ENCODE results near the gene ELMO3. TPM values are rescaled to one million over a fixed set of nuclear protein-coding genes. Genes with fewer than 3 reads are reported as not detected.

The ELMO3 gene
- total RNA-seq, 1 donor: 0.36 TPM

- Histone ChIP-seq H4K20me1 (ENCODE audit: insufficient read depth, low read length) (peaks cover 31% of the 10 kb centered on the region), H3K4me1 (ENCODE audit: insufficient read depth, low read length) (peaks cover 16% of the 10 kb centered on the region), H3K4me2 (ENCODE audit: insufficient read depth, low read length) (peak overlapping the region; percentile 57), H3K27ac (ENCODE audit: low read depth, low read length) (no peak overlapping the region), H3K27me3 (ENCODE audit: insufficient read depth, low read length) (peaks cover 34% of the 10 kb centered on the region), H3K36me3 (ENCODE audit: insufficient read depth, low read length) (no peaks in the 10 kb centered on the region), H3K79me2 (ENCODE audit: insufficient read depth, low read length) (peaks cover 4% of the 10 kb centered on the region), H3K9me3 (ENCODE audit: low read depth, low read length) (no peaks in the 10 kb centered on the region), H2AFZ (ENCODE audit: low read length) (no peak overlapping the region), H3K4me3 (ENCODE audit: insufficient read depth, low read length) (no peak overlapping the region)
- DNase-seq (ENCODE audit: insufficient read length, low spot score, missing footprints): peak; percentile 95
- TF ChIP-seq, protein P1, sequence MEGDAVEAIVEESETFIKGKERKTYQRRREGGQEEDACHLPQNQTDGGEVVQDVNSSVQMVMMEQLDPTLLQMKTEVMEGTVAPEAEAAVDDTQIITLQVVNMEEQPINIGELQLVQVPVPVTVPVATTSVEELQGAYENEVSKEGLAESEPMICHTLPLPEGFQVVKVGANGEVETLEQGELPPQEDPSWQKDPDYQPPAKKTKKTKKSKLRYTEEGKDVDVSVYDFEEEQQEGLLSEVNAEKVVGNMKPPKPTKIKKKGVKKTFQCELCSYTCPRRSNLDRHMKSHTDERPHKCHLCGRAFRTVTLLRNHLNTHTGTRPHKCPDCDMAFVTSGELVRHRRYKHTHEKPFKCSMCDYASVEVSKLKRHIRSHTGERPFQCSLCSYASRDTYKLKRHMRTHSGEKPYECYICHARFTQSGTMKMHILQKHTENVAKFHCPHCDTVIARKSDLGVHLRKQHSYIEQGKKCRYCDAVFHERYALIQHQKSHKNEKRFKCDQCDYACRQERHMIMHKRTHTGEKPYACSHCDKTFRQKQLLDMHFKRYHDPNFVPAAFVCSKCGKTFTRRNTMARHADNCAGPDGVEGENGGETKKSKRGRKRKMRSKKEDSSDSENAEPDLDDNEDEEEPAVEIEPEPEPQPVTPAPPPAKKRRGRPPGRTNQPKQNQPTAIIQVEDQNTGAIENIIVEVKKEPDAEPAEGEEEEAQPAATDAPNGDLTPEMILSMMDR (IDR thresholded peaks at IDR 0.05; ENCODE audit: extremely low read depth, low read depth, low read length): no peak
Measured at GRCh38 chr16:67162506-67163163, 36.3 kb upstream of the ELMO3 start.

DNA sequence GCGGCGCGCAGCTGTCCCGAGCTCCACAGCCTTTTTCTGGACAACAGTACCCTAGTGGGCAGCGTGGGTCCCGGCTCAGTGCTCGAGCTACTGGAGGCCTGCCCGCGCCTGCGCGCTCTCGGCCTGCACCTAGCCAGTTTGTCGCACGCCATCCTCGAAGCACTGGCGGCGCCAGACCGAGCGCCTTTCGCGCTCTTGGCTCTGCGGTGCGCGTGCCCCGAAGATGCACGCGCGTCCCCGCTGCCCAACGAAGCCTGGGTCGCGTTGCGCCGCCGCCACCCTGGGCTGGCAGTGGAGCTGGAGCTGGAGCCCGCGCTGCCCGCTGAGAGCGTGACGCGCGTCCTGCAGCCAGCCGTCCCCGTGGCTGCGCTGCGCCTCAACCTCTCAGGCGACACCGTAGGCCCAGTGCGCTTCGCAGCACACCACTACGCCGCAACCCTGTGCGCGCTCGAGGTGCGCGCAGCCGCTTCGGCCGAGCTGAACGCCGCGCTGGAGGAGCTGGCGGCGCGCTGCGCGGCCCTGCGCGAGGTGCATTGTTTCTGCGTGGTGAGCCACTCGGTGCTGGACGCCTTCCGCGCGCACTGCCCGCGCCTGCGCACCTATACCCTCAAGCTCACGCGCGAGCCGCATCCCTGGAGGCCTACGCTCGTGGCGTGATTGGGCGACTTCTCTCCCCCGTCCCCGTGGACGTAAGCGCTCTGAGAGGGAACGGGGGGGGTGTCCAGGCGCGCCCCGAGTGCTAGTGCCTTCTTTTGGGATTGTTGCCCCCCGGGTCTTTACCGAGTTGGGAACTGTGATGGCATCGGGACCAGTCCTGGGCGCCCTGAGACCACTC lies 35.5 kb upstream of the ELMO3 start:
- peak overlapping the region; percentile 47 for H3K4me3 ChIP-seq (ENCODE audit: insufficient read depth, low read length)

GRCh38 chr16:67163999-67164558 lies 34.9 kb upstream of the ELMO3 start:
- no peak overlapping the region for H2AFZ ChIP-seq (ENCODE audit: low read length)
- H3K4me1 ChIP-seq (ENCODE audit: insufficient read depth, low read length): peaks cover 16% of the 10 kb centered on the region
- H3K9me3 ChIP-seq (ENCODE audit: low read depth, low read length): no peaks in the 10 kb centered on the region
- H3K36me3 ChIP-seq (ENCODE audit: insufficient read depth, low read length): no peaks in the 10 kb centered on the region
- TF ChIP-seq, protein P1 (IDR thresholded peaks at IDR 0.05; ENCODE audit: extremely low read depth, low read depth, low read length): no peak
- peaks cover 34% of the 10 kb centered on the region for H3K27me3 ChIP-seq (ENCODE audit: insufficient read depth, low read length)
- peak; percentile 75 for DNase-seq (ENCODE audit: insufficient read length, low spot score, missing footprints)
- peak overlapping the region; percentile 37 for H3K4me3 ChIP-seq (ENCODE audit: insufficient read depth, low read length)
- H4K20me1 ChIP-seq (ENCODE audit: insufficient read depth, low read length): peaks cover 20% of the 10 kb centered on the region
- no peak overlapping the region for H3K27ac ChIP-seq (ENCODE audit: low read depth, low read length)
- H3K4me2 ChIP-seq (ENCODE audit: insufficient read depth, low read length): peak overlapping the region; percentile 57
- peaks cover 4% of the 10 kb centered on the region for H3K79me2 ChIP-seq (ENCODE audit: insufficient read depth, low read length)

More for the DNA sequence above, 35.5 kb upstream of the ELMO3 start:
- TF ChIP-seq, protein P1 (IDR thresholded peaks at IDR 0.05; ENCODE audit: extremely low read depth, low read depth, low read length): no peak
- H3K27ac ChIP-seq (ENCODE audit: low read depth, low read length): no peak overlapping the region
- no peaks in the 10 kb centered on the region for H3K9me3 ChIP-seq (ENCODE audit: low read depth, low read length)
- peak overlapping the region; percentile 57 for H3K4me2 ChIP-seq (ENCODE audit: insufficient read depth, low read length)
- peaks cover 26% of the 10 kb centered on the region for H4K20me1 ChIP-seq (ENCODE audit: insufficient read depth, low read length)
- peaks cover 4% of the 10 kb centered on the region for H3K79me2 ChIP-seq (ENCODE audit: insufficient read depth, low read length)
- H2AFZ ChIP-seq (ENCODE audit: low read length): no peak overlapping the region
- no peaks in the 10 kb centered on the region for H3K36me3 ChIP-seq (ENCODE audit: insufficient read depth, low read length)
- peak; percentile 82 for DNase-seq (ENCODE audit: insufficient read length, low spot score, missing footprints)
- peaks cover 16% of the 10 kb centered on the region for H3K4me1 ChIP-seq (ENCODE audit: insufficient read depth, low read length)
- H3K27me3 ChIP-seq (ENCODE audit: insufficient read depth, low read length): peaks cover 34% of the 10 kb centered on the region
